Mammary epithelial cell (primary cell): ENCODE measurements around the gene SLX4.

Experiments used
- CTCF ChIP-seq, 2 donors: IDR thresholded peaks in 1 of 2; conservative IDR thresholded peaks in 1 of 2; 2 replicates each; pipeline ENCODE4 v1.5.1; 2011 to 2012; ENCODE audit warnings: inconsistent platforms in 2 of 2, low read length in 2 of 2, mild to moderate bottlenecking in 2 of 2, control low read depth in 1 of 2, low read depth in 1 of 2; ENCODE audit not compliant: insufficient read depth in 1 of 2; ENCODE audit errors: extremely low read depth in 1 of 2
- EZH2 ChIP-seq: IDR thresholded peaks from 2 replicates; pipeline ENCODE4 v1.6.1; 2012; ENCODE audit warnings: low read length, inconsistent platforms, borderline replicate concordance

DNA sequence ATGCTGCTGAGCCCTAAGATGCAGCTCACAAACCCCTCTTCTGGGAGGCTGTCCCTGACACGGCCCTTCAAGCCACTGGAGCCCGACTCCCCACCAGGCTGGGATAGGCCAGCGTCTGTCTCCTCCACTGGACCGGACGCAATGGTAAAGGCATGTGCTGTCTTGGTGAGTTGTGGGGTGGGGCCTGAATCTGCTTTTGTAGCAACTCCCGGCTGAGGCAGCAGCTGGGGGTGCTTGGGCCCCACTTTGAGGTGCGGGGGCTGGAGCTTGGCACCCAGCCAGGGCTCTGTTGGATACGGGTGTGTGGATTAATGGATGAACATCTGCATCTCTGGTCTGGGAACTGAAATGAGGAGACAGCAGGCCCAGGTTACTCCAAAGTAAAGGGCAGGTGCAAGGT is 30.7 kb downstream of the SLX4 start:
- no peak for TF ChIP-seq CTCF (conservative IDR thresholded peaks at IDR 0.05 in 1 of 2, IDR thresholded peaks at IDR 0.05 in 1 of 2; ENCODE audit: extremely low read depth in 1 of 2, insufficient read depth in 1 of 2, low read depth in 1 of 2, low read length in 2 of 2)
- TF ChIP-seq EZH2: no peak
